Astrocyte of the cerebellum (primary cell): ENCODE data around the gene CAPN9.

Source experiments
- DNase-seq: peaks from one replicate; pipeline ENCODE4 v3.0.0-alpha.2; 2011; ENCODE audit warnings: low read depth
- H3K4me3 ChIP-seq: 2 replicates; pipeline ENCODE4 v1.5.1; 2011; ENCODE audit warnings: mild to moderate bottlenecking, low read depth, low read length, moderate library complexity
- in situ Hi-C: cut with HindIII; loops from 2 replicates; pipeline ENCODE4 v1.10.0; 2017; ENCODE audit warnings: low sequenced_read_pairs
- TF ChIP-seq, protein P1 (sequence below): IDR thresholded peaks from 2 replicates; pipeline ENCODE4 v1.5.1; 2012; ENCODE audit warnings: low read length, low read depth, moderate library complexity, mild to moderate bottlenecking; ENCODE audit errors: missing control alignments

CAPN9 gene

DNA sequence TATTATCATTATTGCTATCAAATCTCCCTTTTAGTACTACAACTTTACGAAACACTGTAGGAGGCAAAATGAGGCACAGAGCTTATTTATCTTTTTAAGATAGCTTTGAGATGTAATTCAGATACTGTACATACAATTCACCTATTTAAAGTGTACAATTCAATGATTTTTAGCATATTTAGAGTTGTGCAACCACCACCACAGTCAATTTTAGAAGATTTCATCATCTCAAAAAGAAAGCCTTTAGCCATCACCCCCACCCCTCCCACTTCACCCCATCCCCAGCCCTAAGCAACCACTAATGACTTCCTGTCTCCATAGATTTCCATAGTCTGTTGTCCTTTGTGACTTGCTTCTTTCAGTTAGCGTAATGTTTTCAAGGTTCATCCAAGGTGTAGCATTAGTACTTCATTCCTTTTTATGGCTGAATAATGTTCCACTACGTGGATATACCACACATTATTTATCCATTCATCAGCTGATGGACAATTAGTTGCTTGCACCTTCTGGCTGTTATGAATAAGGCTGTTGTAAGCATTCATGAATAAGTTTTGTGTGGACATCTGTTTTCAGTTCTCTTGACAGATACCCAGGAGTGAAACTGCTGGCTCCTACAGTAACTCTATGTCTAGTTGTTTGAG lies 9.4 kb upstream of the CAPN9 start:
- in situ Hi-C loops = no loop called here
- TF ChIP-seq, protein P1, sequence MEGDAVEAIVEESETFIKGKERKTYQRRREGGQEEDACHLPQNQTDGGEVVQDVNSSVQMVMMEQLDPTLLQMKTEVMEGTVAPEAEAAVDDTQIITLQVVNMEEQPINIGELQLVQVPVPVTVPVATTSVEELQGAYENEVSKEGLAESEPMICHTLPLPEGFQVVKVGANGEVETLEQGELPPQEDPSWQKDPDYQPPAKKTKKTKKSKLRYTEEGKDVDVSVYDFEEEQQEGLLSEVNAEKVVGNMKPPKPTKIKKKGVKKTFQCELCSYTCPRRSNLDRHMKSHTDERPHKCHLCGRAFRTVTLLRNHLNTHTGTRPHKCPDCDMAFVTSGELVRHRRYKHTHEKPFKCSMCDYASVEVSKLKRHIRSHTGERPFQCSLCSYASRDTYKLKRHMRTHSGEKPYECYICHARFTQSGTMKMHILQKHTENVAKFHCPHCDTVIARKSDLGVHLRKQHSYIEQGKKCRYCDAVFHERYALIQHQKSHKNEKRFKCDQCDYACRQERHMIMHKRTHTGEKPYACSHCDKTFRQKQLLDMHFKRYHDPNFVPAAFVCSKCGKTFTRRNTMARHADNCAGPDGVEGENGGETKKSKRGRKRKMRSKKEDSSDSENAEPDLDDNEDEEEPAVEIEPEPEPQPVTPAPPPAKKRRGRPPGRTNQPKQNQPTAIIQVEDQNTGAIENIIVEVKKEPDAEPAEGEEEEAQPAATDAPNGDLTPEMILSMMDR = no peak

DNA sequence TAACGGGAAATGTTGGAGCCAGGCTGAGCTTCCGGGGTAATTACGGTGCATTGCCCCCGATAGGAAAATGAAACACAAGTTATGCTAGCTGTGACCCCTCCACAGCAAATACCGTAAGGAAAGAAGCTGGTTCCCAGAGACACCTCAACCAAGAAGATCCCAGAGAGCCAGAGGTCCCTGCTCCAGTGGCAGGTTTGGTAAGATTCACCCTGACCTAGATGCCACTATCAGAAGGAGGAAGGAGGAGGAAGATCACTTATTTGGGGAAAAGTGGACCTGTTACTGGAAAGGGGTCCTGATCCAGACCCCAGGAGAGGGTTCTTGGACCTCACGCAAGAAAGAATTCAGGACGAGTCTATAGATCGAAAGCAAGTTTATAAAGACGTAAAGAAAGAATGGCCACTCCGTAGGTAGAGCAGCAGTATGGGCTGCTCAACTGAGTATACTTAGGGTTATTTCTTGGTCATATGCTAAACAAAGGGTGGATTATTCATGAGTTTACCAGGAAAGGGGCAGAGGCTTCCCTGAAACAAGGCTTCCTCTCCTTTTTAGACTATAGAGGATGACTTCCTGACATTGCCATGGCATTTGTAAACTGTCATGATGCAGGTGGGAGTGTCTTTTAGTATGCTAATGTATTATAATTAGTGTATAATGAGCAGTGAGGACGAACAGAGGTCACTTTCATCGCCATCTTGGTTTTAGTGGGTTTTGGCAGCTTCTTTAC lies 7.5 kb upstream of the CAPN9 start:
- DNase-seq = no peak
- TF ChIP-seq, protein P1 = no peak
- in situ Hi-C loops = no loop called here
- no peak overlapping the region for H3K4me3 ChIP-seq

More for the DNA sequence above, 9.4 kb upstream of the CAPN9 start:
- DNase-seq = no peak
- H3K4me3 ChIP-seq = no peak overlapping the region

GRCh38 chr1:230743899-230744298 lies 3.3 kb upstream of the CAPN9 start:
- no peak overlapping the region for H3K4me3 ChIP-seq
- no peak for DNase-seq
- TF ChIP-seq, protein P1 = no peak
- in situ Hi-C loops = no loop called here

GRCh38 chr1:230744382-230744781 lies 2.8 kb upstream of the CAPN9 start:
- no peak overlapping the region for H3K4me3 ChIP-seq
- TF ChIP-seq, protein P1 = no peak
- peak; percentile 32 for DNase-seq
- in situ Hi-C loops = no loop called here

- TF ChIP-seq, protein P1 = no peak
- no peak for DNase-seq
Observed at GRCh38 chr1:230745071-230745470, 2.1 kb upstream of the CAPN9 start.

GRCh38 chr1:230746617-230747016 lies 571 bp upstream of the CAPN9 start:
- no peak for DNase-seq

More at GRCh38 chr1:230745071-230745470, 2.1 kb upstream of the CAPN9 start:
- H3K4me3 ChIP-seq = no peak overlapping the region
- in situ Hi-C loops = no loop called here

More at GRCh38 chr1:230746617-230747016, 571 bp upstream of the CAPN9 start:
- in situ Hi-C loops = no loop called here
- no peak overlapping the region for H3K4me3 ChIP-seq
- TF ChIP-seq, protein P1 = no peak
